HepG2 (cell line): ENCODE measurements around the gene ITGAE.

Source experiments
- CTCF ChIP-seq: sonication (generic); formaldehyde crosslinking; IDR thresholded peaks from 2 replicates; pipeline ENCODE4 v1.5.0; 2020; ENCODE audit warnings: mild to moderate bottlenecking, missing genetic modification reagents, moderate library complexity
- MED1 ChIP-seq: sonication (generic); formaldehyde crosslinking; IDR thresholded peaks from 2 replicates; pipeline ENCODE4 v1.4.0; 2020; ENCODE audit warnings: missing genetic modification reagents

GRCh38 chr17:3750926-3751325 is 50.1 kb downstream of the ITGAE start:
- no peak for TF ChIP-seq MED1 (CRISPR knock-in tag)
- no peak for TF ChIP-seq CTCF
